HG02642 (cell line): ENCODE data around the gene SYNPO.

Source experiments
- ATAC-seq: cut with Tn5 transposase; IDR thresholded peaks from one replicate; pipeline ENCODE4 v1.9.1; 2021; ENCODE audit warnings: mild to moderate bottlenecking; ENCODE audit not compliant: unreplicated experiment, poor library complexity

SYNPO gene

DNA sequence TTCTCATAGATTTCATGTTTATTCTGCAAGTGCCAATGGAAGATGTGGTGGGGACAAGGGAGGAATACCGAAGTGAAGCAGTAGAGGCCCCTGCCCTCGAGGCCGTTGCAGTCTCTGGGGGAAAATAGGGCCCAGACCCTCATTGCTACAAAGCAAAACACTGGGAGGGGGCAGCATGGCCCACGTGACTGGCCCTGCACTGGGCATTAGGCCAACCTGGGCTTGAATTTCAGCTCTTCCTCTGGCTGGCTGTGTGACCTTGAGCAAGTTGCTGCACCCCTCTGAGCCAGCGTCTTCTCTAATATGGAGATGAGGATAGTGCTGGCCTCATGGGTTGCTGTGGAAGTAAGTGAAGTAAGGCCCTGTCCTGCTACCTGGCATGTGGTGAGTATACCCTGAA lies 709 bp upstream of the SYNPO start:
- ATAC-seq = no peak

DNA sequence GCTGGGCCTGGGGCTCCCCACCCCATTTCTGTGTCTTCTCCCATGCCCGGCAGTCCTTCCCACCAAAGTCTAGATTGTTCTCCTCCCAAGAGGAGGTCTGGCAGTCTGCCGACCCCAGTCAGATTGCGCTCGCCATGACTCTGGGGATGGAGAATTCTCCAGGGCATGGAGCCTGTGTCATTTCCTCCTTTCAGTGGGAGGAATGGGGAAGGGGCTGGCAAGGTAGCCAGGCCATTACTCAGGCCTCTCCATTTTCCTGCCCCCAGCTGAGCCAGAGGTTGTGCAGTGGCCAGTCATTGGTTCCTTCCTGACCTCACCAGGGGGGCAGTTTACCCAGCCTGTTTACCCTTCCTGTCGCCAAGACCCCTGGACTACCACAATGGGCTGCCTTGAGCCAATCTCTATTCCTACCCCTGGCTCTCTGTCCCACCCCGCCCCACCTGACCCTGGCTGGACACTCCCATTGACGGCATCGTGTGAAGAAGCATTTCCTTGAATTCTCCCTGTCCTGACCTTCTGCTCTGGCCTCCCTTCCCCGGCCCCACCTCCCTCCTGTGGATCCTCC lies 628 bp downstream of the SYNPO start:
- no peak for ATAC-seq

DNA sequence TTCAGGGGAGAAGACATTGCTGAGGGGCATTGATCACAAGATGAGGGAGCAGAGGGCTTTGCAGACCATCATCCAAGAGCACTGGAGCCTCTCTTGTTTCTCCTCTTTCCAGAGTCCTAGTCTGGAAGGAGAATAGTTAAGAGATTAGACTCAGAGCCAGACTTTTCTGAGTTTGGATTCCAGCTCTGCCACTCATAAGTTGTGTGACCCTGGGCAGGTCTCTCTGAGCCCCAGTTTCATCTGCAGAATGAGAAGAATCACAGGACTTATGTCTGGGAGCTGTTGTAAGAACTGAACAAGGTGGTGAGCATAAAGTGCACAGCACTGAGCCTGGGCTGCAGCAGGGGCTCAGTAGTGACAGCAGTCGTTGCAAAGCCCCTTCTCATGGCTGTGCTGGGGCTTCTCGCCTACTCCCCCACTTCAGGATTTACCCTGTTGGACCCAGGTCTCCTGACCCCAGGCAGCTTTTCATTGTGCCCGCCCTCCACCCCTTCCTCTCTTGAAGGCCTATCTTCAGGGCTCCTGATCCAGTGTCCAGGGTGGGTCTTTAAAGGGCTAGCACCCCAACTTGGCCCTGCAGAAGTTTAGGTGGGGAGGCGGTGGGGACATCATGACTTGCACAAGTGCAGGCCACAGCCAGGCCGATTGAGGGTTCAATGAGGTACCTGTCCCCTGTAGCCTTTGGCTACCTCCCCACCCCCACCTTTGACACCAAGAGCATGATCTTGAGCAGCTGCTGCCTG lies 1.5 kb downstream of the SYNPO start:
- no peak for ATAC-seq

DNA sequence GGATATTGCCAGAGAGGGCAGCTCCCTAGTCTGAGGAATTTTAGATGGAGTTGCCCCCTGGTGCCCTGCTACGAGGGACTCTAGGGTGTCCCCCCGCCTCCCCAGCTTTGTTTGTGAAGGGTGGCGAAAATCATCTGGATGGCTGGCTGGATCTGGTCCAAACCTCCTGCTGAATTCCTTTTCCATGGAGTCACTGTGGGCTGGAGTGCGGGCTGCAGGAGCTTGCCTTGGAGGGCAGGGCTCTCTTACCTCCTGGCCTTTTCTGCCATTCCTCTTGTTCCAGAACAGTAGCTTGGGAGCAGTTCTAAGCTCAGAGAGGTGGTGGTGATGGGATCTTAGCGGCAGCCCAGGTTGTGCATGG lies 2.1 kb downstream of the SYNPO start:
- ATAC-seq = no peak

DNA sequence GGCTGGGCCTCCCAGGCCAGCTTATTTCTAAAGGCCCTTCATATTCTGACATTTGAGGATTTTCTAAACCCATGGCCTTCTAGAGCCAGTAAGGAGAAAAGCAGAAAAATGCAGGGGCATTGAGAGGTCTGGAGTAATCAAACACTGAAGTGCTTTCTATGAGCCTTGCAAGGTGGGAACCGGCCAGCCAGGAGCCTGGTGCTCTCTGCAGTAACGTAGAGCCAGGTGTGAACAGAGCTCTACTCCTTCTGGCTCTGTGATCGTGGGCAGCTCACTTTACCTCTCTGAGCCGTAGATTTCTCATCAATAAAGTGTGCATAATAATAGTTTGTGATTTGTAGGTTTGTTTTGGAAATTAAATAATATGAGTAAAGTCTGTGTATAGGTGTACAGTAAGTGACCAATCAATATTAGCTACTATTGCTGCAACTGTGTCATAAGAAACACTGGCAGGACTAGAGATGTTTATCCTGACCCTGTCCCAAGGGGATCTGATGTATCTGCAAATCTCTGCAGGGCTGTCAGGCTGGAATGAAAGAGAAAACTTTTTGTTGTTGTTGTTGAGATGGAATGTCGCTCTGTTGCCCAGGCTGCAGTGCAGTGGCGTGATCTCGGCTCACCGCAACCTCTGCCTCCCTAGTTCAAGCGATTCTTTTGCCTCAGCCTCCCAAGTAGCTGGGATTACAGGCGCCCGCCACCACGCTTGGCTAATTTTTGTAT lies 2.7 kb downstream of the SYNPO start:
- ATAC-seq = no peak

DNA sequence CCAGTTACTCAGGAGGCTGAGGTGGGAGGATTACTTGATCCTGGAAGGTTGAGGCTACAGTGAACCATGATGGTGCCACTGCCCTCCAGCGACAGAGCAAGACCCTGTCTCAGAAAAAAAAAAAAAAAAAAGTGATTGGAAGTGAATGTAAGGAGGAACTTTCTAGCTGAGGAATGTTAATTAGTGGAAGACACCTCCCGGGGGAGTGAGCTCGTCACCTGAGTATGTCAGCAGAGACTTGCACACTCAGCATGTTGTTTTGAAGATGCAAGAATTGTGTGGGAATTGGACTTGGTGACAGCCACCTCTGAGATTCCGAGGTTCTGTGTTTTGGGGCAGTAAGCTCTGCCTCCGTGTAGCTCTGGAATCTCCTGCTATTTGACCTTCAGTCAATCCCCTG lies 3.6 kb downstream of the SYNPO start:
- ATAC-seq = no peak

DNA sequence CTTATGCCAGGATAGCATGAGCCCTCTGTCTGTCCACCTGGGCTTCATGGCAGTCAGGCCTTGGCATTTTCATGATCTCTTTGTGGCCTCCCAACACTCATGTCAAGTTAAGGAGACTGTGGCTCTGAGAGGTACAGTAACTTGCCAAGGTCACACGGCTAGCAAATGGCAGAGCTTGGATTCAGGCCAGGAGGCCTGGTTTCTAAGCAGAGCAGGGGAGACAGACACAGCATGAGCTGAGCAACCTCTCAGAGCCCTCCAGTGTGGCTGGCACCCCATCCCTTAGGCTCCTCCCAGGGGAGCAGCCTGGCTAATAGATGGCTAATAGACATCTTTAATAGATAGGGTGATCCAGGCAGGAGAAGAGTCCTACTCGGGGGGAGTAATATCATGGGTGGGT lies 4.1 kb downstream of the SYNPO start:
- ATAC-seq = no peak

DNA sequence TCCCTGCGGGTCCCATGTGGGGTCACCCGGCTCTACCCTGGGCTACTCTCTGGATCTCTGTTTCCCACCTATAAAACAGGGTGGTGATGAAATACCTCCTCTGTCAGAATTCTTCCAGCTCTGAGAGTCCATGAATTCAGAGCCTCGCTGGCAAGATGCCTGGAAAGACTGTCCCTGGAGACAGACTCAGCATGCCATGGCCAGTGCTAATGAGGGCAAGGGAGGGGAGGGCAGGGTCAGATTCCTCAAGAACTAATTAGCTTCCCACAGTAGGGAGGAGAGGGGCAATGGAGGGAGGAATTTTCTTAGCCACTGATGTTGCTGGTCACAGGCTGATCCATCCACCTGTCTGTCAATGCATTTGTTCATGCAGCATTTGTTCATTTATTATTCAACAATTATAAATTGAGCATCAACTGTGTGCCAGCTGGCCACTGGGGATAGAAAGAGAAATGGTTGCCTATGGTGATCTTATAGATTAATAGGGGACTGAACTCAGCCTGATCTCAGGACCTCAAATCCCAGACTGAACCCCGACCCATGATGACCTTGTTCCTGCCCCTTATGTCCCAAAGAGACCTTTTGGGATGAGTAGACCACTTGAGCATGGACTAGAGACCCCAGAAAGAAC lies 4.7 kb downstream of the SYNPO start:
- no peak for ATAC-seq

DNA sequence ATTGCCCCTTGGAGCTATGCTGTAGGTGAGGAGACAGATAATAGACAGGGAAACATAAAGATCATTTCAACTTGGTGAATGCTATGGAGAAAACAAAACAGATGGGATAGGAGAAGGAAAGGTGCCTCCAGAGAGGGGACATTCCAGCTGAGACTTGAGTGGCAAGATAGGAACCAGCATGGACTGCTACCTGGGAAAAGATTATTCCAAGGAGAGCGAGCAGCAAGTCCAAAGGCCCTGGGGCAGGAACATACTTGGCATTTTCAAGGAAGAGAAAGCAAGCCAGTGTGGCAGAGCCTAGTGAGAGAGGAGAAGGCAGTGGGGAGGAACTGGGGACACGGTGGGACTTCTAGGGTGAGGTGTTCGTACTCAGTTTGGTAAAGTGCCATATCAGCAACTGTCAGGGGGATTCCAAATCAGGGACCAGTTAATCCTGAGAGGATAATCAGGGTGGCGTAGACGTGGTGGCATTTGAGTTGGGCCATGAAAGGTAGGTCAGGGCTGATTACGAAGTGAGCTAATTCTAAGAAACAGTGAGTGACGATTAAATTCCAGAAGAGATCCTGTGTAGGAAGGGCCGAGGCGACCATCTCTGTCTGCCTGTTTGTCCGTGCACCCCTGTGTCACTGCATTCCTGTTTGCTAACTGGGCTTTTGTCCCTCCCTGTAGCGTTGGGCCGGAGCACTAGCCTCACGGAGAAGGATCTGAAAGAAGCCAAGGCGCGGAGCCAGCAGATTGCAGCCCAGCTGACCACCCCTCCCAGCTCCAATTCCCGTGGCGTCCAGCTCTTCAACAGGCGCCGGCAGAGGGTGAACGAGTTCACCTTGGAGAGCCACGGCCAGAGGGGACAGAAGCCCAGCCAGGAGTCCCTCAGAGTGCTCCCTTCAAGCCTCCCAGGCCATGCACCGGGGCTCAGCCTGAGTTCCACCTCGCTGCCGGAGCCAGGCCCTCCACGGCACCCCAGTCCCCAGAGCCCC lies 7.1 kb downstream of the SYNPO start:
- no peak for ATAC-seq

DNA sequence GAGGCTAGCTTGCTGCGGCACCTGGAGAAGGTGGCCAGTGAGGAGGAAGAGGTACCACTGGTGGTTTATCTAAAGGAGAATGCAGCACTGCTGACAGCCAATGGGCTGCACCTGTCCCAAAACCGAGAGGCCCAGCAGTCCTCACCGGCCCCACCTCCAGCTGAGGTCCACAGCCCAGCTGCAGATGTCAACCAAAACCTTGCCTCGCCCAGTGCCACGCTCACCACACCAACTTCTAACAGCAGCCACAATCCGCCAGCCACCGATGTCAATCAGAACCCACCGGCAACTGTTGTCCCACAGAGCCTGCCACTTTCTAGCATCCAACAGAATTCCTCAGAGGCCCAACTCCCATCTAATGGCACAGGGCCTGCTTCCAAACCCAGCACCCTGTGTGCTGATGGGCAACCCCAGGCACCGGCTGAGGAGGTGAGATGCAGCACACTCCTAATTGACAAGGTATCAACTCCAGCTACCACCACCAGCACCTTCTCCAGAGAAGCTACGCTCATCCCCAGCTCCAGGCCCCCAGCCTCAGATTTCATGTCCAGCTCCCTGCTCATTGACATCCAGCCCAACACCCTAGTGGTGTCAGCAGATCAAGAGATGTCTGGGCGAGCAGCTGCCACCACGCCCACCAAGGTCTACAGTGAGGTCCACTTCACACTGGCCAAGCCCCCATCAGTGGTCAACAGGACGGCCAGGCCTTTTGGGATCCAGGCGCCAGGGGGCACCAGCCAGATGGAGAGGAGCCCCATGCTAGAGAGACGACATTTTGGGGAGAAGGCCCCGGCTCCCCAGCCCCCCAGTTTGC lies 8.0 kb downstream of the SYNPO start:
- no peak for ATAC-seq

DNA sequence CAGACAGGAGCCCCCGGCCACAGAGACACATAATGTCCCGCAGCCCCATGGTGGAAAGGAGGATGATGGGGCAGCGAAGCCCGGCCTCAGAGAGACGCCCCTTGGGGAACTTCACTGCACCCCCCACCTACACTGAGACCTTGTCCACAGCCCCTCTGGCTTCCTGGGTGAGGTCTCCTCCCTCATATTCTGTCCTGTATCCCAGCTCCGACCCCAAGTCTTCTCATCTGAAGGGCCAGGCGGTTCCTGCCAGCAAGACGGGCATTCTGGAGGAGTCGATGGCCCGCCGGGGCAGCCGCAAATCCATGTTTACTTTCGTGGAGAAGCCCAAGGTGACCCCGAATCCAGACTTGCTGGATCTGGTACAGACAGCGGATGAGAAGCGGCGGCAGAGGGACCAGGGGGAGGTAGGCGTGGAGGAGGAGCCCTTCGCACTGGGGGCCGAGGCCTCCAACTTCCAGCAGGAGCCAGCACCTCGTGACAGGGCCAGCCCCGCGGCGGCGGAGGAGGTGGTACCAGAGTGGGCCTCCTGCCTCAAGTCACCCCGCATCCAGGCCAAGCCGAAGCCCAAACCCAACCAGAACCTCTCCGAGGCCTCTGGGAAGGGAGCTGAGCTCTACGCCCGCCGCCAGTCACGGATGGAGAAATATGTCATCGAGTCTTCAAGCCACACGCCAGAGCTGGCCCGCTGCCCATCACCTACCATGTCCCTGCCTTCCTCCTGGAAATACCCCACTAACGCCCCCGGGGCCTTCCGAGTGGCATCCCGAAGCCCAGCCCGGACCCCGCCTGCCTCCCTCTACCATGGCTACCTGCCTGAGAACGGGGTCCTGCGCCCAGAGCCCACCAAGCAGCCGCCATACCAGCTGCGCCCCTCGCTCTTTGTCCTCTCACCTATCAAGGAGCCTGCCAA lies 8.9 kb downstream of the SYNPO start:
- no peak for ATAC-seq

DNA sequence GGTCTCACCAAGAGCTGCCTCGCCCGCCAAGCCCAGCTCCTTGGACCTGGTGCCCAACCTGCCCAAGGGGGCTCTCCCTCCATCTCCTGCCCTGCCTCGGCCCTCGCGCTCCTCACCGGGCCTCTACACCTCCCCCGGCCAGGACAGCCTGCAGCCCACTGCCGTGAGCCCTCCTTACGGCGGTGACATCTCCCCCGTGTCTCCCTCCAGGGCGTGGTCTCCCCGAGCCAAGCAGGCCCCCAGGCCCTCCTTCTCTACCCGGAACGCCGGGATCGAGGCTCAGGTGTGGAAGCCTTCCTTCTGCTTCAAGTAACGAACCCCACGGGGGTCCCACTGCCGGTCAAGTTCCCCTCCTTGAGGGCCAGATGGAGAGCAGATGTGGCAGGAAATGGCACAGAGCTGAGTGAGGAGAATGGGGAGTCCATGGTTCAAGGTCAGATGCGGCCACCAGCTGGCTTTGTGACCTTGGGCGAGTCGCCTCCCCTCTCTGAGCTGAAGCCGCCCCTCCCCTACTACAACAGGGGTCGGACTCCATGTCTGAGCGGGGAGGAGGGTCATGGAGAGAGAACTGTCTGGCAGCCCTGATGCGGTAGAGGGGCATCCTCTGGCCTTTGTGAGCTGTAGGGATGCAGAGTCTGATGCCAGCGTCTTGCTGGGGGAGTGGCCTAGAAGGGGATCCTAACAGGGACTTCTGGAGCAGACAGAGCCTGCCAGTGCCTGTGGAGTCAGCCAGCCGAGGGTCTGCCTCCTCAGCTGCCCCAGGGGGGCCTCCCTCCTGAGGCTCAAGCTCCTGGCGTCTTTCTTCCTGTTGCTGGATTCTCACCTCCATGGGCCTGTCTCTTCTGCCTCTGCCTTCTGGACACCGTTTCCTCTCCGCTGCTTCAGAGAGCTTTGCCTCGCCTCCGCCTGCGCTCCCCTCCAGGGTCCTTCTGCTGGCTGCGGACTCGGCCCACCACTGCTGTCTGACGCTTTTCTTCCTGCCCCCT lies 9.9 kb downstream of the SYNPO start:
- ATAC-seq = no peak

DNA sequence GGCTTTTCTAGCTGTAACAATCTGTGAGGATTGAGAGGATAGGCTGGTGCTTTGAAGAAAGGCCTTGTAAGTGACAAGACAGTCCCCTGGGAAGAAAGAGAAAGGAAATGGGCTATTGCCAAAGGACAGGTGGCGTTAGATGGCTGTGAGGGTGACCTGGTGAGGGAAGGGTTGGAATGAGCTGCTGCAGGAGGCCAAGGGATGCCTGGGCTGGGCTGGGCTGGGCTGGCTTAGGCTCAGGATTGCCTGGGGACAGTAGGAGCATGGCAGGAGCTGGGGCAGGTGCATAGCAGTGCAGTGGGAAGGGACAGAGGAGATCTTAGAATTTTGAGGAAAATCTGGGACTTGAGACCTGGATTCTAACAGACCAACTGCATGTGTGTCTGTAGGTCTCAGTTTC lies 10.9 kb downstream of the SYNPO start:
- ATAC-seq = no peak

DNA sequence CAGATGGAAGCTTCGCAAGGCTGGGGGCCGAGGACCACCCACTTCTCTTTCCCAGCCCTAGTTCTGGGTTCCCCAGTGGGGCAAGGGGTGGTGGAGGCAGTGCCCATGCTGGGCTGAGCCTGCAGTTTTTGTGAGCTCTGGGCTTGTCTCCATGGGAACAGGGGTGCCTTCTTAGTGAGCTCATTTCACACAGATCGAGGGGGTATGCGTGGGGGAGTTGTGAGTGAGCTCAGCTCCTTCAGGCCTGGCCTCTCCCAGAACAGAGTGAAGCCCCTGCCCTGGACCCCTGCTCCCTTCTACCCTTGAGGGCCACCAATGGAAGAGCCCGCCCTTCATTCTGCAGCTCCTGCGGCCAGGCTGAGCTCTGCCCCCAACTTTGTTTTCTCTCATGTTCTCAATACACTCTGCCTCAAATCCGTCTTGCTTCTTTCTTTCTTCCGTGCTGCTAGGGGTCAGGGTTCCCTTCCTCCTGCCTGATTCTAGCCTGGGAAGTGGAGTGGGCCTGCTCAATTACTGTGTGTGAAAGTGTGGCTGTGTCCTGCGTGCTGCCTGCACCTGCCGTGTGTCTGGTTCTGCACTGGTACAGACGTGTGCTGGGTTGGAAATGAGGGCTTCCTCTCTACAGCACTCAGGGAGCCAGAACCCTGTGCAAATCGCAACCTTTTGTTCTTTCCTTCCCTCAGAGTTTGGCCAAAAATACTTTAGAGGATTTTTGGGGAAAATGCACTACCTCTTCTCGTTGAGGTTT lies 11.6 kb downstream of the SYNPO start:
- ATAC-seq = no peak

DNA sequence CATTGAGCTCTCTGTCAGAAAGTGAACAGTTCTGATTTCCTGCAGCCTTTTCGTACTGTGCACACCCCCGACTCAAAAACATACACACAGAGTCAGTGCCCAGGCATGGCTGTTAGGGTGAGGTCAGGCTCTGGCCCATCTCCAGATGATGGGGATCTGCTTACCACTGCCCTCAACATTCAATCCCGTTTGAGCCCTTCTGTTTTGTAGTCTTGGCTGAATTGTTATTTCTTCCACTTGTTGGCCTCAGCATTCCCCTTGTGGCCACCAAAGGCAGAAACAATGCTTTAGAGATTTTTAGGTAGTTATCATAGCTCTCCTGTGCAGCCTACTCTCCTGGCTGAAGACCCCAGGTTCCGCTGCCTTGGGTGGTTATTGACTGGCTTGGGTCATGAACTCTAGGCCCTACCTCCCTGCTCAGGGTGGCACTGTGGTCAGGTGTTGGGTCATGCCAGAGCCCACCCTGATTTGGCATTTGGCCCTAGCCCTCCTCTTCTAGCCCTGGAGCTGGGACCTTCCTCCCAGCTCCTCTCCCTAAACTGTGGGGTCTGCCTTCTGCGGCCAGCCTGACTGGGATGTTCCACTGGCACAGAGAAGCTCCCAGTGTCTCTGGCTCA lies 12.8 kb downstream of the SYNPO start:
- ATAC-seq = no peak
